Activated naive CD8-positive, alpha-beta T cell treated with anti-CD3 and anti-CD28 coated beads, Interleukin-2, amount 50 U/mL, for 16 hours (primary cell): ENCODE results near the gene MAD1L1.
"Not testable (repeated sequence)": the region's sequence is repeated elsewhere in the genome, so short reads cannot be mapped to it uniquely, and the experiment has no call there.

Experiments
- DNase-seq: peaks from one replicate; pipeline ENCODE4 v3.0.0-alpha.2; 2020; ENCODE audit warnings: low read depth, low spot score

Gene MAD1L1

GRCh38 chr7:1974290-1975101, 258.2 kb downstream of the MAD1L1 start:
- DNase-seq, result no peak

DNA sequence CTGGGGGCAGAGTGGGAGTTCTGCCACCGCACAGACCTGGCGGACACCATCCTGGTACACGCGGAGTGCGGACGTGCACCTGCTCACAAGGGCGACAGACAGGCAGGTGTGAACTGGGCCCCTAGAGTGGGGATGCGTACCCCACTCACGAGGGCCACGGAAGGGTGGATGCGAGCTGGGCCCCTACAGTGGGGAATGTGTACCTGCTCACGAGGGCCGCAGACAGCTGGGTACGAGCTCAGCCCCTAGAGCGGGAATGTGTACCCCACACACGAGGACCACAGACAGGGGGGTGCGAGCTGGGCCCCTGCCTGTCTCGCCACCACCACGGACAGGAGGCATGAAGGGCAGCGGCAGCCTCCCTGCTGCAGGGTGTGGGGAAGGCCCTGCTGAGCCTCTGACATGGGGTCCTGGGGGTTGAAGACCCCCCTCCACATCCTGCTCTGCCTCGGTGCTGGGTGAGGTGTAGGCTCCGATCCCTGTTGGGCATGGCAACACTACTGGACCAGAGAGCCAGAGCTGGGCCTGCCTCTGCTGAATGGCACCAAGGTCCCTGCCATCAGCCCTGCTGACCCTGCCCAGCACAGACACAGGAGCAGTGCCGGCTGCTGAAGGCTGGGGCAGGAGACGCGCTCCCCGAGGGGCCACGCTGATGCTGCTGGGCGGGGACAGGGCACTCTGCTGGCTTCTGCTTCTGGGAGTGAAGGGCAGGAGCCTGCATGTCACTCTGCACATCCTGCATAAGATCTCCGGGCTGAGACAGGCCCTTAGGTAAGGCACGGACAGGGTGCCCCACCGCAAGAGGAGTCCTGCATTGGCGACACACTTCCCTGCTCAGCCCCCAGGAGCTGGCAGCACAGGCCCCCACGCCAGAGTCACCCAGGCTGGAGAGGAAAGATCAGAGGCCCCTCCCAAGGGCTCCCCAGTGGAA, 259.2 kb downstream of the MAD1L1 start:
- no peak for DNase-seq

GRCh38 chr7:1972744-1973143, 260.0 kb downstream of the MAD1L1 start:
- DNase-seq, result no peak

DNA sequence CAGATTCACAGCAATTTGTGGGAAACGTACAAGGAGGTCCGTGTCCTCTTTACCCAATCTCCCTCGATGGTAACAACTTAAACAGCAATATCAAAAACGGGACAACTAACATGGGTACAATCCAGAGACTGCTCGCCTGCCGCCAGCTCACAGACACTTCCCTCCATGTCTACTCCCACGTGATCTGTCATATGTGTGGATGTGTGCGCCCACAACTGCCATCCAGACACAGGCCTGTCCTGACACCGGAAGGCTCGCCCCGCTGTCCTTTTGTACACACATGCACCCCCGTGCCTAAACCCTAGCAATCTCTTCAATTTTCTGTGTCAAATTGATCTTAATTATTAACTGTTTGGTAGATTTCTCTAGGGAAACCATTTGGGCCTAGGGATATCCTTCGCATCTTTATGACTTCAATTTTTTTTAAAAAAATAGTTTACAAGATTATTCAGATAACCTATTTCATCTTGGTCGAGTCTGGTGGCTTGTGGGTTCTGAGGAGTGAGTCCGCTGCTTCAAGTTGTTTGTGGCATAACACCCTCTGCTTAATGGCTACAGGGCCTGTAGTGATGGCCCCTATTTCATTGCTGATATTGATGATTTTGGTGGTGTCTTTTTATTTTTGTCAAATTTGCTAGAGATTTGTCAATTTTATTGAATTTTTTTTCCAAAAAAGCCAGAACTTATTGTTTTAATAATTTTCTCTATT, 260.6 kb downstream of the MAD1L1 start:
- DNase-seq, result no peak

DNA sequence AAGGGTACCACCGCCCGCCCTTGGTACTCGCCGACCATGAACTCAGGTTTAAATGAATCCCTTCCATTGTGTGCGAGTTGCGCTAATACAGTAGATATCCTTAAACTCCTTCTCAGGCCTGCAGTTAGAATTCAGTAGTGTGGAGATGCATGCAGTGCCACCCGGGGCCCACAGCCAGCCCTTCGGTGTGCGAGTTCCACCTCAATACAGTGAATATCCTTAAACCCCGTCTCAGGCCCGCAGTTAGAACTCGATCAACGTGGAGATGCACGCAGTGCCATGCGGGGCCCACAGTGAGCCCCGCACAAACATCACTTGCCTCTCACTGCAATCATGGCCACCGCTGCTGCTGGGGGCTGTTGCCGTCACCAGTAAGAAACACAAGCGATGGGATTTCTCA, 261.9 kb downstream of the MAD1L1 start:
- DNase-seq, result no peak

DNA sequence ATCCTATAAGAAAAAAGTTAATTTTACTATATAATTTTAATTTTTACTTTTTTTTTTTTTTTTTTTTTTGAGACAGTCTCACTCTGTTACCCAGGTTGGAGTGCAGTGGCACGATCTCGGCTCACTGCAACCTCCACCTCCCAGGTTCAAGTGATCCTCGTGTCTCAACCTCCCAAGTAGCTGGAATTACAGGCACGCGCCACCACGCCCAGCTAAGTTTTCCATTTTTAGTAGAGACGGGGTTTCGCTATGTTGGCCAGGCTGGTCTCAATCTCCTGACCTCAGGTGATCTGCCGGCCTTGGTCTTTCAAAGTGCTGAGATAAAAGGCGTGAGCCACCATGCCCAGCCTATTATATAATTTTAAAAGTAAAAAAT, 262.5 kb downstream of the MAD1L1 start:
- DNase-seq, result not testable (repeated sequence)

DNA sequence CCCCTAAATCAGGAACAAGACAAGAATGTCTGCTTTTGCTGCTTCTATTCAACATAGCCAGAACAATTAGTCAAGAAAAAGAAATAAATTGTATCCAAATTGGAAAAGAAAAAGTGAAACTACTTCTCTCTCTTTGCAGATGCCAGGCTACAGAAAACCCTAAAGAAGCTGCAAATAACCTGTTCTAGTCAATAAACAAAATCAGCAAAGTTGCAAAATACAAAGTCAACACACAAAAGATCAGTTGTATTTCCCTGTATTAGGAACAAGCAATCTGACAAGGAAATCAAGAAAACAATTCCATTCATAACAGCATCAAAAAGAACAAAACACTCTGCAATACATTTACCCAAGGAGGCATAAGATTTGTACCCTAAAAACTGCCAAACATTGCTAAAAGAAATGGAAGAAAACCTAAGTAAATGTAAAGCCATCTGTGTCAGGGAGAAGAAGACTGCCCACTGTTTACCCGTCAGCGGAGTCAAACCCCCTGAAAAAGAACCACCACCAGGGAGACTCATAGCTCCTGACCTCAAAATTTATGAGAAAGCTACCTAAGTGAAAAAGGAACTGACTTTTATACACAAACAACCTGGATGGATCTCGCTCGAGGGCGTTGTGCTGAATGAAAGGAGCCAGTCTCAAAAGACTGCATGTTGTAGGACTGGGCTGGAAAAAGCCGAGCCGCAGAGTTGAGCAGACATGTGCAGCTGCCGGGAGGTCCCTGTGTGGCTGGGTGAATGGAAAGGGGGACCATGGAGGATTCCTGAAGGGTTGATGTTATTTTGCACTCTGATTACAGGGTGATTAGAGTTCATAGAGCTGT, 263.1 kb downstream of the MAD1L1 start:
- DNase-seq, result no peak

DNA sequence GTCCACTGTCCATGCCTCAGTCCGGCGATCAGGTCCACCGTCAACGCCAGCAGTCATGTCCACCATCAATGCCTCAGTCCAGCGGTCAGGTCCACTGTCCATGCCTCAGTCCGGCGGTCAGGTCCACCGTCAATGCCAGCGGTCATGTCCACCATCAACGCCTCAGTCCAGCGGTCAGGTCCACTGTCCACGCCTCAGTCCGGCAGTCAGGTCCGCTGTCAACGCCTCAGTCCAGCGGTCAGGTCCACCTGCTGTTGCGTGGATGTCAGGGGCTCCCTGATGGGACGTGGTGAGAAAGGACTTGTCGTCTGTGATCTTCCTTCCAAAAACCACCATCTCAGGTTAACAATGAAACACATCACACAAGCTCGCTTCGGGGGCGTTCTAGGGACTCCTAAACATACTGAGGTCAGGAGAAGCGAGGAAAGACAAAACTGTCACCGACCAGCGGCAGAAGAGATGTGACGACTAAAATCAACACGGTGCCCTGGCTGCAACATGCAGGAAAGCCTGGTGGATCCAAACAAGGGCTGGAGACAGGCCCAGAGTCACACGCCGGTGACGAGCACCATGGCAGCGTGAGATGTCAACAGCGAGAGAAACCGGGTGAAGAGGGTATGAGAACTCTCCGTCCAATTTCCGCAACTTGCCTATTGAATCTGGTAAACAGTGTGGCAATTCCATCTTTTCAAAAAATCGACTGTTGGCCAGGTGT, 264.2 kb downstream of the MAD1L1 start:
- DNase-seq, result no peak

- no peak for DNase-seq
Measured at GRCh38 chr7:1967512-1968396, 265.0 kb downstream of the MAD1L1 start.

- no peak for DNase-seq
Measured at GRCh38 chr7:1966631-1967200, 266.0 kb downstream of the MAD1L1 start.

DNA sequence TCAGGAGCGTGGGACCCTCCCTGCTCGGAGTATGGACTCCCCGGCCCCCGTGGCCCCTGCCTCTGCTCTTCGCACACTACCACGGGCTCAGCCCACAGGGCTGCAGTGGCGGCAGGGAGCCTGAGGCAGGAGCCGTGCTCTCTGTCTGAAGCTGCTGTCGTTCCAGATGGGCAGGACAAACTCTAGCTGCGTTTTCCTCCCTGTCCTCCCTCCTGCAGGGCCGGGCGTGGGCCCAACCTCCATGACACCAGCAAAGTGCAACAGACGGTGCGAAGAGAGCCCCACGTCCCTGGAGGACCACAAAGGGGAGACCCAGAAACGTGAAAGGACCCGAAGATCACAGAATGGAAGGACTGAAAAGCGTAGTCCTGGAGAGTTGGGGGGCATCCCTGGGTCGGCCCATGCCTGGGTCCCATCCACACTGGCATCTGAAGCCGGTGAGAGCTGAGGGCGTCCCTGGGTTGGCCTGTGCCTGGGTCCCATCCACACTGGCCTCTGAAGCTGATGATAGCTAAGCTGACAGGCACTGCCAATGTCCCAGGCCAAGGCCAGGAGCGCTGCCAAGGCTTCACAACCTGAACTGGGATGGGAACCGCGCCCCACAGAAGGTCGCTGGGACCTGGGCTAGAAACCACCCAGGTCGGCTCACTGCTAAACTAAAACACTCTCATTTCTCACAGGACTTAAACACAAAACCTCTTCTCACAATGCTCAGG, 267.0 kb downstream of the MAD1L1 start:
- DNase-seq, result no peak

DNA sequence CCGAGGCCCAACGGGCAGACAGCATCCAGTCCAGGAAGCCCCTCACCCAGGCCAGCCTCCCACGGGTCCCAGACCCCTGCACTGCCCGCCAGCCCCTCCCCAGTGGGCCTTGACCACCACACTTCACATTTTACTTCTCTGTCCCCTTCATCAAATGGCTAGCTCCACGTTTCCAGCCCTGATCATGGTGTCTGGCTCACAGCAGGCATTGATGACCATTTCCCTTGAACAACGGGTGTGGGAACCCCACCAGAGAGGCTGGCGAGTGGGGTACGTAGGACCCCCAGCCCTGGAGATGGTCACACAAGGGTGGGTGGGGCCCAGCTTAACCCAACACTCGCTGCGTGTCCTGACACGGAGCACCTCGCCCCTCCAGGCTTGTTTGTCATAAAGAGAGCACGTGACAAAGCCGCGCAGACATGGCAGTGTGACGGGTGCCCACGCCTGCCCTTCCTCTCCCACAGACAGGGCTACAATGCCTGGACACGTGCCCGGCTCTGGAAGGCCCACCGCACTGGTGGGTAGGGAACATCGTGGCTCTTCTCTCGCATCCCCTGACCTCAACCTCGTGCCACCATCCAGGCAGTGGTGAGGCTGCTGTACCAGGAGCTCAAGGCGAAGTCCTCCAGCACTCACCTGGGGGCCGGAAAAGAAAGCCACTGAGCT, 267.7 kb downstream of the MAD1L1 start:
- no peak for DNase-seq

DNA sequence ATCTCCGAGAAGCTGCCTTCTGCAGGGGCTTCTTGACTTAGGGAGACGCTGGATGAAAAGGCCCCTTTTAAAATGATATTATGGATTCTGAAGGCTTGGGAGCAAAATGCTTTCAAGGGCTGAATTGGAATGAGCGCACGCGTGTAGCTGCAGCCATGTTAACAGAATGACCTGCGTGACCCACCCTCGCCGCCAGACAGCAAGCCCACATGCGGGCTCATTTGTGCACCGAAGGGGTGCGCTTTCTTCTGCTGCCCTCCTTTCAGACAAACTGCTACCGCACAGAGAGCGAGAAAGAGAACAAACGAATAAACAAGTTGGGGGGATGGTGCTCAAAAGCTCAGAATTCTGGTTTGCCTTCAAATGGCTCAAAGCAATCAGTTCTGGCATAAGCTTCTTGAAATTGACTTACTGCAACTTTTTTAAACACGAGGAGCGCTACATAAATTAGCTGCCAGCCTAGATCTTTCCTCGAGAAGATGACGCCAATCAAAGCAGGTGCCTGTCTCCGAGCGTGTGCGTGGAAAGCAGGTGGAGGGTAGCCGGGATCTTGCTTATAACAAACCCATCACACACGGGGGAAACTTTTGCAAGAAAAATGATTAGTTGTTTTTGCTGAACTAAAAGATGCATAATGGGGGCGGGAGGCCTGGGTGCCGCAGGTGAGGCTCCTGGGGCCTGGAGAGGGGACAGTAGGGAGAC, 268.4 kb downstream of the MAD1L1 start:
- no peak for DNase-seq

DNA sequence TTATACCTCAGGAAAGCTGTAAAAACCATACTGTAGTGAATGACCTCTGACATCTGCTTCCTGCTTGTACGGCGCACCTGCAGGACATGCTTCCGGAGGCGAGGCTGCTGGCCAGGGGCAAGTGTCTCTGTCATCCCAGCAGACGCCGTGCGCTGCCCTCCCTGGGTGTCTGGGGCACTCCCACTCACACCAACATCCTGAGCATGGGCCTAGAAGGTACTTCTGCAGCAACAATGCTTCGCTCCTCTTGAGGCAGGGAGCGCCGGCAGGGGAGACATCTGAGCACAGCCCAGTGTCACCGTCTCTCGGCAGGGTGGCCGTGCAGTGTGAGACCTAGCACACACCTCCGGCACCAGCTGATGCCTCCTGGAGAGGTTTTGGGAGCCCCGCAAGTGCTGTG, 269.2 kb downstream of the MAD1L1 start:
- no peak for DNase-seq

DNA sequence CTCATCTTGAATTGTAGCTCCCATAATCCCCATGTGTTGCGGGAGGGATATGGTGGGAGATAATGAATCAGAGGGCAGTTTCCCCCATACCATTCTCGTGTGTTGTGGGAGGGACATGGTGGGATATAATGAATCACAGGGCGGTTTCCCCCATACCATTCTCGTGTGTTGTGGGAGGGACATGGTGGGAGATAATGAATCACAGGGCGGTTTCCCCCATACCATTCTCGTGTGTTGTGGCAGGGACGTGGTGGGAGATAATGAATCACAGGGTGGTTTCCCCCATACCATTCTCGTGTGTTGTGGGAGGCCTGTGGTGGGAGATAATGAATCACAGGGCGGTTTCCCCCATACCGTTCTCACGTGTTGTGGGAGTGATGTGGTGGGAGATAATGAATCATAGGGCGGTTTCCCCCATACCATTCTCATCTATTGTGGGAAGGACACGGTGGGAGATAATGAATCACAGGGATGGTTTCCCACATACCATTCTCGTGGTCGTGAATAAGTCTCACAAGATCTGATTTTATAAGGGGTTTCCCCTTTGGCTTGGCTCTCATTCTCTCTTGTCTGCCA, 271.0 kb downstream of the MAD1L1 start:
- DNase-seq, result peak; percentile 44

DNA sequence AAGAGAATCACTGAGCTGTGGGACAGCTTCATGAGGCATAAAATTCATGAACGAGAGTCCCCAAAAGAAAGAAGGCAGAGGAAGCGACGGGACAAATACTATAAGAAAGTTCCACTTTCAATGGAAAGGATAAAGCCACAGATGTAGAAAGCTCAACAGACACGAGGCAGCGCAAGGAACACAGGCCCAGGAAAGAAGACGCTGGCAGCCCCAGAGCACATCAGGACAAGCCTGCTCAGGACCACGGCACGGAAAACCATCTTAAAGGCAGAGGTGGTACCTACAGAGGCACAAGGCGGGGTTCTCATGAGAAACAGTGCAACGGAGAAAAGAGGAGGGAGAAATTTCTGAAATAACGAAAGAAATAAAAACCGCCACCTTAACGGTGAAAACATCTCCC, 273.4 kb downstream of the MAD1L1 start:
- DNase-seq, result no peak
